ENCODE data around the gene COL8A1. TPM values are rescaled to one million over a fixed set of nuclear protein-coding genes. Genes with fewer than 3 reads are reported as not detected.

COL8A1 gene
- total RNA-seq, 2 donors from 2014 or later: 0.42 to 1.9 TPM

GRCh38 chr3:99662838-99663570, 24.6 kb downstream of the COL8A1 start:
- no peak overlapping the region for H3K27ac ChIP-seq
- DNase-seq: no peak
- TF ChIP-seq, protein P1, sequence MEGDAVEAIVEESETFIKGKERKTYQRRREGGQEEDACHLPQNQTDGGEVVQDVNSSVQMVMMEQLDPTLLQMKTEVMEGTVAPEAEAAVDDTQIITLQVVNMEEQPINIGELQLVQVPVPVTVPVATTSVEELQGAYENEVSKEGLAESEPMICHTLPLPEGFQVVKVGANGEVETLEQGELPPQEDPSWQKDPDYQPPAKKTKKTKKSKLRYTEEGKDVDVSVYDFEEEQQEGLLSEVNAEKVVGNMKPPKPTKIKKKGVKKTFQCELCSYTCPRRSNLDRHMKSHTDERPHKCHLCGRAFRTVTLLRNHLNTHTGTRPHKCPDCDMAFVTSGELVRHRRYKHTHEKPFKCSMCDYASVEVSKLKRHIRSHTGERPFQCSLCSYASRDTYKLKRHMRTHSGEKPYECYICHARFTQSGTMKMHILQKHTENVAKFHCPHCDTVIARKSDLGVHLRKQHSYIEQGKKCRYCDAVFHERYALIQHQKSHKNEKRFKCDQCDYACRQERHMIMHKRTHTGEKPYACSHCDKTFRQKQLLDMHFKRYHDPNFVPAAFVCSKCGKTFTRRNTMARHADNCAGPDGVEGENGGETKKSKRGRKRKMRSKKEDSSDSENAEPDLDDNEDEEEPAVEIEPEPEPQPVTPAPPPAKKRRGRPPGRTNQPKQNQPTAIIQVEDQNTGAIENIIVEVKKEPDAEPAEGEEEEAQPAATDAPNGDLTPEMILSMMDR (IDR thresholded peaks at IDR 0.05): no peak
- no peaks in the 10 kb centered on the region for H3K27me3 ChIP-seq
- no peaks in the 10 kb centered on the region for H3K36me3 ChIP-seq
- no peak overlapping the region for H3K9ac ChIP-seq (ENCODE audit: low read depth in 2 of 2, low read length in 2 of 2)
- intact Hi-C loops (cut with DNase I): no loop called here
- H3K4me1 ChIP-seq: no peaks in the 10 kb centered on the region
- H3K4me3 ChIP-seq: no peak overlapping the region
- H3K9me3 ChIP-seq: no peaks in the 10 kb centered on the region

DNA sequence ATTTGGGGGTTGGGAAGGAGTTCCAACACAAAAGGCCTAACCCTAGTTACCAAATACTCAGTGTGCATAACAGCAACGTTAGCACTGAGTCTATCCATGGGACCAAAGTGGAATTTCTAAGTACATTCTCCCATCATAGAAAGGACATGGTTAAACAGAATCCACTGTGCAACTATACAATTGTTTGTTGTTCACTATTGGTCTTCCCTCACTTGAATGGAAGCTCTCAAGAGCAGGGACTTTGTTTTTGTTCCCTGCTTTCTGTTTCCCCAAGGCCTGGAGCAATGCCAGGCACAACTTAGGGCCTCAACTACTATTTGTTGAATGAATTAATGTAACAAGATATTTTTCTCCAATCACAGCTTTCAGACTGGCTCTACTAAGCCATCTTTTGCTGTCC, 25.6 kb downstream of the COL8A1 start:
- no peak overlapping the region for H3K27ac ChIP-seq
- DNase-seq: no peak
- H3K36me3 ChIP-seq: no peaks in the 10 kb centered on the region
- TF ChIP-seq, protein P1 (IDR thresholded peaks at IDR 0.05): no peak
- H3K4me1 ChIP-seq: no peaks in the 10 kb centered on the region
- H3K9me3 ChIP-seq: no peaks in the 10 kb centered on the region
- no peak overlapping the region for H3K4me3 ChIP-seq
- intact Hi-C loops (cut with DNase I): no loop called here
- H3K27me3 ChIP-seq: no peaks in the 10 kb centered on the region
- no peak overlapping the region for H3K9ac ChIP-seq (ENCODE audit: low read depth in 2 of 2, low read length in 2 of 2)

- DNase-seq: no peak
- H3K9me3 ChIP-seq: no peaks in the 10 kb centered on the region
- TF ChIP-seq, protein P1 (IDR thresholded peaks at IDR 0.05): no peak
- no peaks in the 10 kb centered on the region for H3K4me1 ChIP-seq
- intact Hi-C loops (cut with DNase I): no loop called here
- no peak overlapping the region for H3K27ac ChIP-seq
- no peak overlapping the region for H3K4me3 ChIP-seq
- H3K36me3 ChIP-seq: no peaks in the 10 kb centered on the region
- no peaks in the 10 kb centered on the region for H3K27me3 ChIP-seq
- no peak overlapping the region for H3K9ac ChIP-seq (ENCODE audit: low read depth in 2 of 2, low read length in 2 of 2)
Observed at GRCh38 chr3:99665017-99665416, 26.6 kb downstream of the COL8A1 start.

DNA sequence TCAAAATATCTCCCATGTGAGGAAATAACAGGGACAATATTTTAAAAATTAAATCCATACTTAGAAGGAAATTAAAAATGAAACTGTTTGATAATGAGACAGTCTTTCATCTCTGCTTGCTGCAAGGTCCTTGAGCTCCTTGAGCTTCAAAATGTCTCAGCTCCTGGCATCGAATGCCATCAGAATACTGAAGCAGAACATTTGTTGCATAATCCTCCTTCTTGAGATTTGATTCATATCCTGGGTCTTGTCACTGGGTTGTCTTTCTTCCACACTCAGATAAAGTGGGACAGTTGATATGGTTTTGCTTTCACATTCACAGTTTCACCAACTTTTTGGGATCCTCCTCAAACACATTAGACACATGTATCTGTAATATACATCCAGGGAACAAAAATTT, 27.8 kb downstream of the COL8A1 start:
- H3K4me3 ChIP-seq: no peak overlapping the region
- no peak overlapping the region for H3K27ac ChIP-seq
- H3K9ac ChIP-seq (ENCODE audit: low read depth in 2 of 2, low read length in 2 of 2): no peak overlapping the region
- no peaks in the 10 kb centered on the region for H3K4me1 ChIP-seq
- DNase-seq: no peak
- H3K9me3 ChIP-seq: no peaks in the 10 kb centered on the region
- H3K27me3 ChIP-seq: no peaks in the 10 kb centered on the region
- intact Hi-C loops (cut with DNase I): no loop called here
- H3K36me3 ChIP-seq: no peaks in the 10 kb centered on the region
- TF ChIP-seq, protein P1 (IDR thresholded peaks at IDR 0.05): no peak

GRCh38 chr3:99668044-99668443, 29.6 kb downstream of the COL8A1 start:
- Histone ChIP-seq H3K4me1 (no peaks in the 10 kb centered on the region), H3K9ac (ENCODE audit: low read depth in 2 of 2, low read length in 2 of 2) (no peak overlapping the region), H3K36me3 (no peaks in the 10 kb centered on the region), H3K4me3 (no peak overlapping the region), H3K27me3 (no peaks in the 10 kb centered on the region), H3K9me3 (no peaks in the 10 kb centered on the region), H3K27ac (no peak overlapping the region)
- intact Hi-C loops (cut with DNase I): no loop called here
- DNase-seq: no peak
- TF ChIP-seq, protein P1 (IDR thresholded peaks at IDR 0.05): no peak
